ENCODE measurements around the gene TEF. TPM values are rescaled to one million over a fixed set of nuclear protein-coding genes. Genes with fewer than 3 reads are reported as not detected.

The TEF gene
- total and polyA plus RNA-seq, 9 of the 15 experiments (the other 6 are each of a cell fraction or from before 2014, with no cell fraction given) = 0.04 to 3.1 (median 1.2) TPM

GRCh38 chr22:41365425-41365824 is 16.3 kb upstream of the TEF start:
- ChIA-PET POLR2A (interaction anchor here (0.6 to 1.8 kb wide), 3 partner anchors 12 to 50 kb away, joined by 3 to 5 read pairs (median 4); no protein-coding TSS in a partner anchor), CTCF (ENCODE audit: low intra/inter-chr PET ratio) (no interaction called here)
- Histone ChIP-seq H4K20me1 (replicated peaks; ENCODE audit: control insufficient read depth, insufficient read depth, low read length) (no peaks in the 10 kb centered on the region), H3K9ac (ENCODE audit: insufficient read depth in 1 of 2, low read depth in 2 of 2, low read length in 2 of 2) (no peak overlapping the region), H3K4me1 (replicated peaks in 1 of 2; ENCODE audit: control insufficient read depth in 2 of 2, insufficient read depth in 2 of 2, low read length in 2 of 2) (peaks cover 15 to 38% of the 10 kb centered on the region in 2 experiments; a peak in 4 of 5 replicates), H3K36me3 (ENCODE audit: control insufficient read depth, insufficient read depth, low read length) (no peaks in the 10 kb centered on the region), H3K9me3 (replicated peaks; ENCODE audit: control insufficient read depth, insufficient read depth, low read depth, low read length) (no peaks in the 10 kb centered on the region), H3K9me1 (ENCODE audit: control insufficient read depth, insufficient read depth, low read length) (no peaks in the 10 kb centered on the region), H3K4me3 (no peak overlapping the region), H3K27me3 (ENCODE audit: control insufficient read depth in 2 of 2, insufficient read depth in 2 of 2, low read length in 2 of 2) (no peaks in the 10 kb centered on the region), H2AFZ (ENCODE audit: low read depth, low read length) (no peak overlapping the region), H3K27ac (ENCODE audit: extremely low read depth, low read depth, low read length) (no peak overlapping the region), H3K79me2 (ENCODE audit: control insufficient read depth, insufficient read depth, low read length) (no peaks in the 10 kb centered on the region), H3K4me2 (ENCODE audit: insufficient read depth, low read length) (no peak overlapping the region)
- in situ Hi-C loops (cut with MboI) (no loop called here), intact Hi-C loops (cut with micrococcal nuclease) (no loop called here)
- no peak for ATAC-seq
- no TSS peak for BruUV-seq (replicated peaks)
- TF ChIP-seq DPF2 (IDR thresholded peaks at IDR 0.05) (no peak), ZNF165 (CRISPR knock-in tag; IDR thresholded peaks at IDR 0.05; ENCODE audit: borderline replicate concordance) (no peak), TSC22D4 (tag; IDR thresholded peaks at IDR 0.05) (no peak), DMBX1 (CRISPR knock-in tag; IDR thresholded peaks at IDR 0.05; ENCODE audit: borderline replicate concordance) (no peak), ZNF408 (CRISPR knock-in tag; IDR thresholded peaks at IDR 0.05; ENCODE audit: low read depth) (no peak), ETS2 (tag; IDR thresholded peaks at IDR 0.05; ENCODE audit: borderline replicate concordance, poor library complexity, severe bottlenecking) (no peak), HDAC1 (IDR thresholded peaks at IDR 0.05) (no peak), ZNF780A (CRISPR knock-in tag; IDR thresholded peaks at IDR 0.05) (no peak)
- WGBS (ENCODE audit: insufficient coverage, low coverage, missing lambda C conversion rate) = 67% methylated on average over 5 of the region's 5 CpGs
- no peak for FAIRE-seq
- DNase-seq (ENCODE audit: extremely low read depth in 1 of 4, low spot score in 3 of 4) = no peak
